Stomach (tissue), 4 donors: Measurements from ENCODE around the gene LY6G6C.

Experiments used
- EP300 ChIP-seq: sonication (generic); formaldehyde crosslinking; IDR thresholded peaks from one replicate; pipeline ENCODE4 v1.6.1; 2017; ENCODE audit warnings: antibody characterized with exemption
- POLR2AphosphoS5 ChIP-seq, 3 donors: sonication (generic); formaldehyde crosslinking; IDR thresholded peaks; one replicate each; pipeline ENCODE4 v1.6.1; 2016; ENCODE audit warnings: antibody characterized with exemption in 3 of 3
- TF ChIP-seq, protein P1 (sequence below), 7 experiments: fragments of 450-650 bp in 4 of 7; fragments of 200-600 bp in 3 of 7; sonication (generic) in 3 of 7; IDR thresholded peaks; one replicate each; pipeline ENCODE4 v1.5.1; 2016 to 2019; ENCODE audit warnings: antibody characterized with exemption in 7 of 7, control low read depth in 2 of 7, mild to moderate bottlenecking in 1 of 7

DNA sequence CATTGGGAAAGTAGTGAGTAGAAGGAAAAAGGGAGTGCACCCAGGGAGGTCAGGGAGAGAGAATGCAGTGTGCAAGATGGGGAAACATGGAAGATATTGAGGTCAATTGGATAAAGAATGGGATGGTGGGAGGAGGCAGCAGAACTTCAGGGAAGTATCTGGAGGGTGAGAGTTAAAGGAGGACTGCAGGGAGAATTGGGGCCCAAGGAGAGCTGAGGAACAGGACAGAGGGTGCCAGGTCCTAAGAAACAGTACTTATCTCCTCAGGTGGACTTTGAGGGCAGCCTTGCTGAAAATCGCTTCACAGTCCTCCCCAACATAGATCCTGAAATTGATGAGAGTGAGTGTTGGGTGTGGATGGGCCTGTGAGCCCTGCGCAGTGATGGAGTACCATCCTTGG lies 36.7 kb upstream of the LY6G6C start:
- TF ChIP-seq, protein P1, sequence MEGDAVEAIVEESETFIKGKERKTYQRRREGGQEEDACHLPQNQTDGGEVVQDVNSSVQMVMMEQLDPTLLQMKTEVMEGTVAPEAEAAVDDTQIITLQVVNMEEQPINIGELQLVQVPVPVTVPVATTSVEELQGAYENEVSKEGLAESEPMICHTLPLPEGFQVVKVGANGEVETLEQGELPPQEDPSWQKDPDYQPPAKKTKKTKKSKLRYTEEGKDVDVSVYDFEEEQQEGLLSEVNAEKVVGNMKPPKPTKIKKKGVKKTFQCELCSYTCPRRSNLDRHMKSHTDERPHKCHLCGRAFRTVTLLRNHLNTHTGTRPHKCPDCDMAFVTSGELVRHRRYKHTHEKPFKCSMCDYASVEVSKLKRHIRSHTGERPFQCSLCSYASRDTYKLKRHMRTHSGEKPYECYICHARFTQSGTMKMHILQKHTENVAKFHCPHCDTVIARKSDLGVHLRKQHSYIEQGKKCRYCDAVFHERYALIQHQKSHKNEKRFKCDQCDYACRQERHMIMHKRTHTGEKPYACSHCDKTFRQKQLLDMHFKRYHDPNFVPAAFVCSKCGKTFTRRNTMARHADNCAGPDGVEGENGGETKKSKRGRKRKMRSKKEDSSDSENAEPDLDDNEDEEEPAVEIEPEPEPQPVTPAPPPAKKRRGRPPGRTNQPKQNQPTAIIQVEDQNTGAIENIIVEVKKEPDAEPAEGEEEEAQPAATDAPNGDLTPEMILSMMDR (IDR thresholded peaks at IDR 0.05), result no peak
- TF ChIP-seq EP300 (no peak), POLR2AphosphoS5 (IDR thresholded peaks at IDR 0.05) (no peak)
